Measurements from ENCODE around the gene TEAD1.
"Not testable (repeated sequence)": the region's sequence is repeated elsewhere in the genome, so short reads cannot be mapped to it uniquely, and the experiment has no call there.

Gene TEAD1

DNA sequence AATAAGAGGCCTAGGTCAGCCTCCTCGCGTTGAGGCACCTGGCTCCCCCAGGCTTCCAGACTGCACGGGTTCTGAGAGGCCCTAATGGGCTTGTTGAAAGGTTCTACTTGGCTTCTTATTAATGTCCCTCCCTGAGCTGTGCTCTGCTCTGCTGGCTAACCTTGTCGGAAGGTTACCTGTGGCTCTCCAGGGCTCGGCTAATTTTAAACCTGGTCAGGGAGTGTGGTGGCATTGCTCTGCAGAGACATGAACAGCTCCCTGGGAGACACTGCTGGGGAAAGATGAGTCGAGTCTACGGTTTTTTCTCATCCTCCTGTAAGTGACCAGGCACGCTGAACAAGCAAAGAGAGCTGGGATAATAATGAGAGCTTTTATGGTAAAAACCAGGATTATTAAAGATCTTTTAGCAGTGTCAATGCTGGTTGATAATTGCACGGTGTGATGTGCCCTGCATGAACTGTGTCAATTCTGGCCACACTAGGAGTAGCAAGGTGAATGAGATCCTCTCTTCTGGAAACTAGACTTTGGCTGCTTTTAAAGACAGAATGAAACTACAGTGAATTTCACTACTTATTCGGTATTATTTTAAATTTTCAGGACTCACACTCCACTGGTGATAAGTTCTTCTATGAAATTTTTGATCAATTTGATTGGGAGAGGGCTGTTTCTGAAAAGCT, 70.7 kb downstream of the TEAD1 start:
- peak; percentile 76 for DNase-seq

- peak; percentile 80 for DNase-seq
These were observed 71.6 kb downstream of the TEAD1 start for GRCh38 chr11:12745787-12746186.

DNA sequence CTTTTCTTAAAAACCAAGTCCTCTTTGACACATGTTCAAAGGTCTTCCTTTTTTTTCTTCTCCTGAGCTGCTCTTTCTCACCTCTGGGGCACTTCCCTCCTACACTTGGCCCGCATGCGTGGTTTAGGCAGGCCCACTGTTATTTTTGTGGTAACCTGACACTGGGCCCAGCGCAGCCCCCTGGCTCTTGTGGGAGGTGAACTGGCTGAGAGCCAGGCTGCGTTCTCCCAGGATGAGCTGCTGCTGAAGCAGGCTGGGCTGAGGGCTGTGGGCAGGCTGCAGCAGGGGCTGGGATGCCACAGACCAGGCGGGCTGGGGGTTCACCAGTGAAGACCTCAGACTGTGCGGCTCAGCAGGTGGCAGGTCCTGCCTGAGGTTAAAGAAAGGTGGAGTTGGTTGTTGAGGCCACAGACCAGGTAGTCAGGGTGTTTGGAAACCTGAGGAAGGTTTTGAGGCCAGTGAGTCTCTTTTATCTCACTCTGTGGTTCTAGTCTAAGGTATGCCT, 72.4 kb downstream of the TEAD1 start:
- DNase-seq: peak; percentile 98

GRCh38 chr11:12748561-12748960, 74.3 kb downstream of the TEAD1 start:
- DNase-seq: no peak

DNA sequence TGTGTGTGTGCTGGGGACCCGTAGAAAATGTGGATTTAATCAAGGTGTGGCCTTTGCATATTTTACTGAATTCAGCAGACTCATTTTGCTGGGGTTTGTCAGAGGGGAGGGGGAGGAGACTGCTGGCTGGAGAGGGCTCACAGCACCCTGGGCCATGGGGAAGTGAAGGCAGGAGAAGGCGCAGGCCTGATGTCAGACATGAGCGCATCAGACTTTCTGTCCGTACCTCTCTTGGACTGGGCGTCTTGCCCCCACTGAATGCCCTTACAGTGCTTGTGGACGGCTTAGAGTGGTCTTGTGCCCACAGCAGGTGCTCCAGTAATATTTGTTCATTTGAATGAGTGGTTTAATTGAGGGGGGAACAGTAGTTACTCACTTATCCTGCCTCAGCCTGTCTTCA, 75.2 kb downstream of the TEAD1 start:
- no peak for DNase-seq

DNA sequence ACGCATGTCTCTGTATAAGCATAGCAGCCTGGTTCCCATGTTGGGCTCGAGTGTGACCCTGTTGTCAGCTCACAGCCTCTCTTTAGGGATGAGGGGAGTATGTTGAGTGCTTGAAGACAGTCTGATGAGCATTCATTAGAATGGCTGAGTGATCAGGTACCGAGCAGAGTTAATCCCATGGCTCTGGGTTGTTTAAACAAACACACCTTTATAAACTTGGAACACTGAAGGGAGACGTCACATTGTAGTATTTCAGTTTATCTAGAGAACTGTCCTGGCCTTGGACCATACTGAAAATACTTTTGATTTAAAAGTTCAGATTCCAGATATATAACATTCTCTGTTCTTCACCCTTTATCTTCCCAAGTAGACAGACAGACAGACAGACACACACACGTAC, 76.0 kb downstream of the TEAD1 start:
- DNase-seq: no peak

- DNase-seq: no peak
These were observed 78.8 kb downstream of the TEAD1 start for GRCh38 chr11:12752868-12753524.

DNA sequence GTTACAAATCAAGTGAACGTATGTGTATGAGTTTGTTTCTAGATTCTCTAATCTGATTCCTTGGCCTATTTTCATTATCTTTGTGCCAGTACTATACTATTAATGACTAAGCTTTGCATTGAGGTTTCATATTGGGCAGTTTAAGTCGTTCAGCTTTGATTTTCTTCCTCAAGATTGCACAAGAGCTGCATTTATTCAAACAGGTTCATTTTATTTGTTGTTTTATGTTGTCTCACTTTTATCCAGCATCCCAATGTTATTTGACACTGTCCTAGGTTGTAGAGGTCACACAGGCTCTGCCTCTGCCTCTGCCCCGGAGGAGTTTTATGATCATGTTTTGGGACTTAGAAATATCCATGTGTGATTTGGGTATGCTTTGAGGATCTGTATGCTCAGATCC, 79.8 kb downstream of the TEAD1 start:
- no peak for DNase-seq

- DNase-seq: peak; percentile 96
These were observed 80.5 kb downstream of the TEAD1 start for GRCh38 chr11:12754582-12755234.

- peak; percentile 87 for DNase-seq
These were observed 81.6 kb downstream of the TEAD1 start for GRCh38 chr11:12755510-12756453.

DNA sequence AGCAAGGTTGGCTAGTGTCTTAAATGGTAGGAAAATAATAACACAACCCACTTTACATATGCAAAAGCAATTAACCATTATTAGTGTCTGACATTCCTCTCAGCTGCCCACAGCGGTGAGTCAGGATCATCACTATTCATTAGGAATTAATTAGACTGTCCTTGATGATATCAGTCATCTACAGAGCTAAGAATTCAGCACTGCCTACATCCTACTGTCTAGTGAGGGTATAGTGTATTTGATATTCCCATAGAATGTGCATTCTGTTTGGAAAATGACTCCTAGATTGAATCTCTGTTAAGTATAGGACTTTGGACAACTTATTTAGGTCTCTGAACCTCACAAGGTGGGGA, 82.2 kb downstream of the TEAD1 start:
- no peak for DNase-seq

DNA sequence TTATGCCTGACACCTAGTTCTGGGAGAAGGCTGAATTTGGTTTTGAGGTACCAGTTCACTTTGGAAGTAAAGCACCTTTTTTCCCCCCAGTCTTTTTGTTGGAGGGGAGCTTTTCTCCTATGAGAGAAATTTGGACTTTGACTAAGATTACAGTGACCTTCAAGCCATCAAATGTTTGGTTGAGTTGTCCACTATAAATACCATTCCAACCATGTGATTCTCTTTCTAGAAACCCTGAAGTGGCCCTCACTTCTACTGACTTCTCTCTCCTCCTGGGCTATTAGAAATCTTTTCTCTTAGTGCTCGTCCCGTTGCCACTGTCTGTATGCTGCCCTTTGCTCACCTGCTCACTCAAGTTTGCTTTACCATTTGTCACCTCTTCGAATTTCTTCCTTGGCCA, 82.6 kb downstream of the TEAD1 start:
- DNase-seq: no peak

DNA sequence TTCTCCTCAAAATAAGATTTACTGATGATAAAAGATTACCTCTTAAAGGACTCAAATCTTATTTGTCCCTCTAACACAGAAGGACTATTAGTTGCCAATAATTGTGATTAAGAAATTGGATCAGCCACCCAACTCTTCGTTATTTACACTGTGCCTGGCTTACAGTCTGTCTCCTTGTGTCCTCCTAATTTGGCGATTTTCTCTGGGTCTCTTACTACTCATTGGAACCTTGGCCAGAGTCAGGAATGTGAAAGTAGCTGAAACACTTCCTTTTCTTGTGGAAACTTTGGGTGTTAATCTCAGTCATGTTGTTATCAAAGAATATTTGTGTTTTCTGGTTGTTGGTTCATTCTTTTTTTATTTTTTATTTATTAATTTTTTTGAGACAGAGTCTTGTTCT, 83.2 kb downstream of the TEAD1 start:
- DNase-seq: no peak

DNA sequence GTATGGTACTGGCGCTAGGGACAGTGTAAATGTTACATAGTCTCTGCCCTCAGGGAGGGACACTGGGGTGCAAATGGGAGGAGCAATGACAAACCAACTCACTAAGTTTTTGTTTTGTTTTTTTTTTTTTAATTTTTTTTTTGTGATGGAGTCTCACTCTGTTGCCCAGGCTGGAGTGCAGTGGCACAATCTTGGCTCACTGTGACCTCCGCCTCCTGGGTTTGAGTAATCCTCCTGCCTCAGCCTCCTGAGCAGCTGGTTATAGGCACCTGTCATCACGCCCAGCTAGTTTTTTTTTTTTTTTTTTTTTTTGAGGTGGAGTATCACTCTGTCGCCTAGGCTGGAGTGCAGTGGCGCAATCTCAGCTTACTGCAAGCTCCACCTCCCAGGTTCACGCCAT, 83.9 kb downstream of the TEAD1 start:
- not testable (repeated sequence) for DNase-seq

- DNase-seq: peak; percentile 54
These were observed 86.8 kb downstream of the TEAD1 start for GRCh38 chr11:12761029-12761428.

DNA sequence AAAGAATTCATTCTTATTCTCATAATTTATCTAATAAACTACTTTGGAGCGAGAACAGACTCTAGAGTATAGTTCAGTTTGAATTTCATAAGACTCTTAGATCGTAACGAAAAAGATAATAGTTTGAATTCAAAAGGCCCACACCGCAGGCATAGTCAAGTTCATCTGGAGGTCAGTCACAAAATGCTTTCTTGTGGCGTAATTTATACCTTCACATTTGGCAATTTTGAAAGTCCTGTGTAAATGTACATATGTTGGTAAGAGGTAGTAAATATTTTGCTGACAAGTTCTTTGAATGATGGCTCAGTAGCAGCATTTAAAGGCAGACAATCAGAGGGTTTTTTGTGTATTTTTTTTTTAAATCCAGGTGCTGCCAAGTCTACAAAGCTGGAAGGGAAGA, 88.1 kb downstream of the TEAD1 start:
- no peak for DNase-seq

- peak; percentile 99 for DNase-seq
These were observed 88.6 kb downstream of the TEAD1 start for GRCh38 chr11:12762696-12763324.

GRCh38 chr11:12764187-12764914, 90.1 kb downstream of the TEAD1 start:
- DNase-seq: peak; percentile 96

DNA sequence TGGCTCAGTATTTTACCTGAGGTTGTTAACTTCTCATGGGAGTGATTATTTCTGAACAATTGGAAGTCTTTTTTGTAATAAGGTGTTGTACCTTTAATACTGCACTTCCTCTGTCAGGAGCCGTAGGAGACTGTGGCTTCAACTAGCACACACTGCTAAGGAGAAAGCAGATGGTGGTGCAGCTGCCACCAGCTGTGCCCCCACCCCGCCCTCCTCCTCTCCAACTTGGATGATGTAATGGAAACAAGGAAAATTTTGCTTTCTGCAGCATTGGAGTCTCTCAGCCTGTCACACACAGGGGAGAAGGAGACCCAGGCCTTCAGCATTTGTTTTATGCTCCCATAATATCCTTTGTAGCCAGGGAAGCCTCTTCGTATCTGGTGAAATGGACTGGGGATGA, 91.2 kb downstream of the TEAD1 start:
- DNase-seq: peak; percentile 97

DNA sequence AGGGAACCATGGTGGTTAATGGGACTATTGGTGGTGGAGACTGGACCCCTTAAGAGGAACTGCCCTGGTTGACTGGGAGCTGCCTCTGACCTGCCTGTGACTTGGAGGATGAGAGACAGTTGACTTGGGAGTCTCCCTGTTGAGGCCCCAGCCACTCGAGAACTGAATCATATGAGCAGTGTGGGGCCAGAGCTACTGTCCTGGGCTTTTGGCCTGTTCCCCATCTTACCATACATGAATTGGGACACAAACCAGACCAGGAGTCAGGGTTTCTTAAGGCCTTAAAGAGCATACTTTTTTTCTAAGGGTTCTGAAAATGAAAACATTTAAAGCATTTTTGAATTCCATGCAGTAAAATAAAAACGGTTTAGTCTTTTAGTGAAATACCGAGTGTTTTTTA, 92.8 kb downstream of the TEAD1 start:
- no peak for DNase-seq

- no peak for DNase-seq
These were observed 93.4 kb downstream of the TEAD1 start for GRCh38 chr11:12767577-12767976.
